ENCODE results near the gene RGS17.

- TF ChIP-seq POLR2AphosphoS5 (IDR thresholded peaks at IDR 0.05; ENCODE audit: low read depth) (no peak), CTCF (IDR thresholded peaks at IDR 0.05; ENCODE audit: insufficient read depth, low read length) (no peak), REST (IDR thresholded peaks at IDR 0.05; ENCODE audit: insufficient replicate concordance, low read depth) (no peak), GABPA (IDR thresholded peaks at IDR 0.05; ENCODE audit: low read depth) (no peak)
Observed at GRCh38 chr6:153056308-153056707, 74.8 kb downstream of the RGS17 start.

Data from HL-60 (cell line).